H9 (cell line): Measurements from ENCODE around the gene SETD6. TPM values are rescaled to one million over a fixed set of nuclear protein-coding genes. Genes with fewer than 3 reads are reported as not detected.

Source experiments
- DNase-seq: peaks from one replicate; pipeline ENCODE4 v3.0.0-alpha.2; 2017
- H2AFZ ChIP-seq: one replicate; pipeline ENCODE4 v1.6.1; 2013; ENCODE audit warnings: mild to moderate bottlenecking, low read length, control low read depth, moderate library complexity
- H2AK5ac ChIP-seq: 2 replicates; pipeline ENCODE4 v1.6.1; 2013; ENCODE audit warnings: low read length, control low read depth, mixed read lengths; ENCODE audit not compliant: insufficient read length
- H2BK120ac ChIP-seq: one replicate; pipeline ENCODE4 v1.6.1; 2013; ENCODE audit warnings: low read depth, mild to moderate bottlenecking, low read length, control low read depth, inconsistent platforms; ENCODE audit not compliant: poor library complexity, severe bottlenecking
- H2BK12ac ChIP-seq: 2 replicates; pipeline ENCODE4 v1.6.1; 2013; ENCODE audit warnings: low read length, control low read depth, mixed read lengths, low read depth; ENCODE audit not compliant: insufficient read length
- H2BK15ac ChIP-seq: 2 replicates; pipeline ENCODE4 v1.6.1; 2013; ENCODE audit warnings: low read depth, low read length, control low read depth
- H2BK20ac ChIP-seq: one replicate; pipeline ENCODE4 v1.6.1; 2013; ENCODE audit warnings: low read depth, mild to moderate bottlenecking, low read length, control low read depth, inconsistent platforms; ENCODE audit not compliant: poor library complexity, severe bottlenecking
- H2BK5ac ChIP-seq: 2 replicates; pipeline ENCODE4 v1.6.1; 2013; ENCODE audit warnings: low read length, control low read depth, mixed read lengths; ENCODE audit not compliant: insufficient read length
- H3K14ac ChIP-seq: 2 replicates; pipeline ENCODE4 v1.6.1; 2013; ENCODE audit warnings: low read length, control low read depth; ENCODE audit not compliant: insufficient read depth
- H3K18ac ChIP-seq: 2 replicates; pipeline ENCODE4 v1.6.1; 2013; ENCODE audit warnings: low read depth, mild to moderate bottlenecking, mixed read lengths, low read length, control low read depth; ENCODE audit not compliant: insufficient read length
- H3K23ac ChIP-seq: 2 replicates; pipeline ENCODE4 v1.6.1; 2013; ENCODE audit warnings: low read length, control low read depth, mixed read lengths, low read depth; ENCODE audit not compliant: insufficient read length
- H3K23me2 ChIP-seq: 2 replicates; pipeline ENCODE4 v1.6.1; 2013; ENCODE audit warnings: low read depth, mild to moderate bottlenecking, mixed read lengths, low read length, control low read depth; ENCODE audit not compliant: insufficient read length, poor library complexity, severe bottlenecking
- H3K27ac ChIP-seq: 2 replicates; pipeline ENCODE4 v1.5.1; 2013; ENCODE audit warnings: low read length, control low read depth, mixed read lengths, low read depth; ENCODE audit not compliant: insufficient read length
- H3K27me3 ChIP-seq: 2 replicates; pipeline ENCODE4 v1.6.1; 2013; ENCODE audit warnings: low read length, control low read depth, inconsistent platforms; ENCODE audit not compliant: insufficient read depth
- H3K4ac ChIP-seq: 2 replicates; pipeline ENCODE4 v1.6.1; 2013; ENCODE audit warnings: low read depth, mild to moderate bottlenecking, control low read depth, inconsistent platforms, low read length, moderate library complexity
- H3K4me1 ChIP-seq: 2 replicates; pipeline ENCODE4 v1.6.1; 2013; ENCODE audit warnings: low read length, control low read depth, inconsistent platforms; ENCODE audit not compliant: insufficient read depth
- H3K4me2 ChIP-seq: 2 replicates; pipeline ENCODE4 v1.6.1; 2013; ENCODE audit warnings: low read length, control low read depth, mixed read lengths; ENCODE audit not compliant: insufficient read length, insufficient read depth
- H3K56ac ChIP-seq: 2 replicates; pipeline ENCODE4 v1.6.1; 2013; ENCODE audit warnings: low read depth, mild to moderate bottlenecking, mixed read lengths, low read length, control low read depth; ENCODE audit not compliant: insufficient read length
- H3K79me1 ChIP-seq: 2 replicates; pipeline ENCODE4 v1.6.1; 2013; ENCODE audit warnings: low read depth, mild to moderate bottlenecking, moderate library complexity, low read length, control low read depth, inconsistent platforms; ENCODE audit not compliant: insufficient read depth, poor library complexity, severe bottlenecking
- H3K79me2 ChIP-seq: 2 replicates; pipeline ENCODE4 v1.6.1; 2013; ENCODE audit warnings: low read length, control low read depth, inconsistent platforms; ENCODE audit not compliant: insufficient read depth
- H3K9ac ChIP-seq: 2 replicates; pipeline ENCODE4 v1.6.1; 2013; ENCODE audit warnings: low read length, control low read depth, mixed read lengths; ENCODE audit not compliant: insufficient read length; ENCODE audit errors: extremely low read depth
- H3K9me3 ChIP-seq: one replicate; pipeline ENCODE4 v1.6.1; 2013; ENCODE audit warnings: low read depth, low read length, inconsistent platforms; ENCODE audit not compliant: control insufficient read depth
- H3T11ph ChIP-seq: one replicate; pipeline ENCODE4 v1.6.1; 2013; ENCODE audit warnings: mild to moderate bottlenecking, low read length, control low read depth, inconsistent platforms
- H4K20me1 ChIP-seq: one replicate; pipeline ENCODE4 v1.6.1; 2013; ENCODE audit not compliant: control insufficient read depth, insufficient read length, insufficient read depth
- H4K5ac ChIP-seq: 2 replicates; pipeline ENCODE4 v1.6.1; 2013; ENCODE audit warnings: low read depth, mild to moderate bottlenecking, mixed read lengths, low read length, control low read depth; ENCODE audit not compliant: insufficient read length
- H4K8ac ChIP-seq: replicated peaks from 2 replicates; pipeline ENCODE4 v1.6.1; 2013; ENCODE audit warnings: low read length, control low read depth, mixed read lengths, low read depth; ENCODE audit not compliant: insufficient read length
- H4K91ac ChIP-seq: 2 replicates; pipeline ENCODE4 v1.6.1; 2013; ENCODE audit warnings: low read depth, mild to moderate bottlenecking, moderate library complexity, mixed read lengths, low read length, control low read depth; ENCODE audit not compliant: insufficient read length
- H3K27ac Mint-ChIP-seq, 3 experiments: 2 replicates in 2 of 3; 3 replicates in 1 of 3; pipeline ENCODE4 v1.8.0; 2020 to 2021; ENCODE audit warnings: mixed read lengths in 3 of 3, mild to moderate bottlenecking in 1 of 3, moderate library complexity in 1 of 3
- H3K27me3 Mint-ChIP-seq: 2 replicates; pipeline ENCODE4 v1.8.0; 2021; ENCODE audit warnings: low read depth, mild to moderate bottlenecking, moderate library complexity, mixed read lengths
- H3K36me3 Mint-ChIP-seq, 3 experiments: 2 replicates in 2 of 3; 3 replicates in 1 of 3; pipeline ENCODE4 v1.8.0; 2020 to 2021; ENCODE audit warnings: low read depth in 3 of 3, mixed read lengths in 3 of 3; ENCODE audit not compliant: insufficient read depth in 1 of 3
- H3K4me1 Mint-ChIP-seq, 2 experiments: 2 replicates each; pipeline ENCODE4 v1.8.0; 2020; ENCODE audit warnings: mixed read lengths in 2 of 2
- H3K4me3 Mint-ChIP-seq, 2 experiments: 2 replicates in 1 of 2; 3 replicates in 1 of 2; pipeline ENCODE4 v1.8.0; 2020 to 2021; ENCODE audit warnings: mild to moderate bottlenecking in 2 of 2, mixed read lengths in 2 of 2, moderate library complexity in 1 of 2
- H3K9me3 Mint-ChIP-seq, 2 experiments: 2 replicates in 1 of 2; 3 replicates in 1 of 2; pipeline ENCODE4 v1.8.0; 2020; ENCODE audit warnings: mild to moderate bottlenecking in 2 of 2, mixed read lengths in 2 of 2, moderate library complexity in 1 of 2
- WGBS: extraction: QIAGEN DNeasy Blood & Tissue Kit; methylation state at CpG from one replicate; pipeline ENCODE4 v1.1.7; 2013; ENCODE audit warnings: missing lambda C conversion rate, low lambda C conversion rate, mixed read lengths; ENCODE audit not compliant: insufficient read length; ENCODE audit errors: extremely low coverage; 5-methylcytosine and 5-hydroxymethylcytosine counted together
- total RNA-seq: library from RNA; stranded (reverse); gene quantifications from 2 replicates; pipeline ENCODE4 v1.2.1, GENCODE V29; 2021
- TF ChIP-seq, protein P1 (sequence below): fragments of 200-600 bp; sonication (generic); conservative IDR thresholded peaks from 3 replicates; pipeline ENCODE4 v1.8.0; 2021; ENCODE audit warnings: antibody characterized with exemption, mild to moderate bottlenecking

SETD6 gene
- total RNA-seq, 1 experiment from 2014 or later, result 55.6 TPM

DNA sequence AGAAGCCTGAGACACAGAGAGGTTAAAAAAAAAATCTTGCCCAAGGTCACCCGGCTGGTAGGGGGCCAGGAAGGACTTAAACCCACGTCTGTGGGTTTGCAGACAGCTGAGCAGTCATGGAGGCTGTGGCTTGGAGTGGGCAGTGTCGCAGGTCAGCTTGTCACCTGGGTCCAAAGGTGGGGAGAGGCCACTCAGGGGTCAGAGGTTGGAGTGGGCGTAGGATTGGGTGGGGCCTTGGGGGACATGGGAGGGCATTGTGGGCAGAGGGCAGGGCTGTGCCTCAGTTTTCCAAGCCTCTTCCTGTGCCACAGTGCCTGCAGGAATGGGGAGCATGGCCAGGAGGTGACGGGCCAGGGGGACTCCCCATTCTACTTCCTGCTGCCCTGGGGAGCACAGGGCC, 17.4 kb upstream of the SETD6 start:
- no peak overlapping the region for H3K23ac ChIP-seq
- Mint-ChIP-seq H3K27ac (no peak overlapping the region), H3K27me3 (peaks cover 38% of the 10 kb centered on the region), H3K4me3 (no peak overlapping the region), H3K9me3 (no peaks in the 10 kb centered on the region; a peak in 1 of 5 replicates), H3K4me1 (peaks cover 20 to 45% of the 10 kb centered on the region in 2 experiments), H3K36me3 (no peaks in the 10 kb centered on the region; a peak in 1 of 7 replicates)
- H4K20me1 ChIP-seq, result no peaks in the 10 kb centered on the region
- no peaks in the 10 kb centered on the region for H3K9me3 ChIP-seq
- H2BK120ac ChIP-seq, result no peak overlapping the region
- H2BK12ac ChIP-seq, result no peak overlapping the region
- TF ChIP-seq, protein P1, sequence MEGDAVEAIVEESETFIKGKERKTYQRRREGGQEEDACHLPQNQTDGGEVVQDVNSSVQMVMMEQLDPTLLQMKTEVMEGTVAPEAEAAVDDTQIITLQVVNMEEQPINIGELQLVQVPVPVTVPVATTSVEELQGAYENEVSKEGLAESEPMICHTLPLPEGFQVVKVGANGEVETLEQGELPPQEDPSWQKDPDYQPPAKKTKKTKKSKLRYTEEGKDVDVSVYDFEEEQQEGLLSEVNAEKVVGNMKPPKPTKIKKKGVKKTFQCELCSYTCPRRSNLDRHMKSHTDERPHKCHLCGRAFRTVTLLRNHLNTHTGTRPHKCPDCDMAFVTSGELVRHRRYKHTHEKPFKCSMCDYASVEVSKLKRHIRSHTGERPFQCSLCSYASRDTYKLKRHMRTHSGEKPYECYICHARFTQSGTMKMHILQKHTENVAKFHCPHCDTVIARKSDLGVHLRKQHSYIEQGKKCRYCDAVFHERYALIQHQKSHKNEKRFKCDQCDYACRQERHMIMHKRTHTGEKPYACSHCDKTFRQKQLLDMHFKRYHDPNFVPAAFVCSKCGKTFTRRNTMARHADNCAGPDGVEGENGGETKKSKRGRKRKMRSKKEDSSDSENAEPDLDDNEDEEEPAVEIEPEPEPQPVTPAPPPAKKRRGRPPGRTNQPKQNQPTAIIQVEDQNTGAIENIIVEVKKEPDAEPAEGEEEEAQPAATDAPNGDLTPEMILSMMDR, result no peak
- H2AK5ac ChIP-seq, result no peak overlapping the region
- peaks cover 3% of the 10 kb centered on the region; the same call in 1 of the 2 replicates for H3K4me1 ChIP-seq
- no peak overlapping the region for H3T11ph ChIP-seq
- H3K79me2 ChIP-seq, result no peaks in the 10 kb centered on the region
- H3K14ac ChIP-seq, result no peak overlapping the region
- no peak overlapping the region for H3K18ac ChIP-seq
- no peak overlapping the region for H4K5ac ChIP-seq
- H2BK15ac ChIP-seq, result no peak overlapping the region
- no peak overlapping the region for H3K4me2 ChIP-seq
- peaks cover 20% of the 10 kb centered on the region for H3K23me2 ChIP-seq
- H3K27me3 ChIP-seq, result no peaks in the 10 kb centered on the region
- no peak overlapping the region for H3K4ac ChIP-seq
- H3K79me1 ChIP-seq, result no peaks in the 10 kb centered on the region
- no peak overlapping the region for H2BK5ac ChIP-seq
- no peak overlapping the region for H3K9ac ChIP-seq
- H3K56ac ChIP-seq, result no peak overlapping the region
- no CpG with 5 or more reads among the region's 5 CpGs for WGBS
- no peak overlapping the region for H3K27ac ChIP-seq
- no peak overlapping the region for H2AFZ ChIP-seq
- H4K8ac ChIP-seq, result no peak overlapping the region
- H4K91ac ChIP-seq, result no peak overlapping the region
- no peak for DNase-seq
- H2BK20ac ChIP-seq, result no peak overlapping the region
